Panc1 (cell line): ENCODE measurements around the gene MIPEP. TPM values are rescaled to one million over a fixed set of nuclear protein-coding genes. Genes with fewer than 3 reads are reported as not detected.

Source experiments
- ATAC-seq: fragments of 200-7000 bp; cut with Tn5 transposase; 2 replicates; pipeline ENCODE4 v1.9.1; 2020; ENCODE audit warnings: mild to moderate bottlenecking, moderate library complexity
- BruUV-seq: library from RNA; stranded (reverse); fragments of 400-500 nt; replicated peaks from 2 replicates; lab custom pipeline; 2021; lab: Mats Ljungman, UMichigan
- CTCF ChIA-PET: fragments of 300-600 bp; sonication (Branson Sonifier 250); formaldehyde crosslinking; loops from one replicate; lab custom pipeline; 2022; ENCODE audit warnings: antibody characterized with exemption; lab: Charles Lee
- POLR2A ChIA-PET: fragments of 300-600 bp; sonication (Branson Sonifier 250); formaldehyde crosslinking; loops from one replicate; lab custom pipeline; 2022; ENCODE audit warnings: antibody characterized with exemption; lab: Charles Lee
- DNase-seq: peaks from one replicate; pipeline ENCODE4 v3.0.0-alpha.2; 2010; ENCODE audit warnings: low read depth, low spot score
- H3K27ac ChIP-seq: 2 replicates; pipeline ENCODE4 v1.5.1; 2011; ENCODE audit warnings: mild to moderate bottlenecking, low read length, inconsistent platforms
- H3K27me3 ChIP-seq: fragments of 200-500 bp; sonication (Bioruptor generic); 2 replicates; pipeline ENCODE4 v1.6.0; 2014; ENCODE audit warnings: low read length, inconsistent platforms; ENCODE audit not compliant: control insufficient read depth, insufficient read depth
- H3K36me3 ChIP-seq: fragments of 200-500 bp; sonication (Bioruptor generic); 2 replicates; pipeline ENCODE4 v1.5.1; 2014; ENCODE audit warnings: inconsistent platforms, mild to moderate bottlenecking, low read length, moderate library complexity; ENCODE audit not compliant: control insufficient read depth, insufficient read depth
- H3K4me1 ChIP-seq: 2 replicates; pipeline ENCODE4 v1.5.1; 2011; ENCODE audit warnings: inconsistent platforms, mild to moderate bottlenecking, low read length, moderate library complexity; ENCODE audit not compliant: control insufficient read depth, insufficient read depth
- H3K4me3 ChIP-seq, 2 experiments: 2 replicates each; pipeline ENCODE4 v1.5.1; 2011 to 2012; ENCODE audit warnings: low read depth in 2 of 2, low read length in 2 of 2, mild to moderate bottlenecking in 2 of 2, inconsistent platforms in 1 of 2, moderate library complexity in 1 of 2
- H3K9me3 ChIP-seq: fragments of 200-500 bp; sonication (Bioruptor generic); 2 replicates; pipeline ENCODE4 v1.5.1; 2014; ENCODE audit warnings: low read depth, mild to moderate bottlenecking, inconsistent platforms, low read length, moderate library complexity; ENCODE audit not compliant: control insufficient read depth, insufficient read depth
- CTCF ChIP-seq: fragments of 450-650 bp; IDR thresholded peaks from 2 replicates; pipeline ENCODE4 v1.5.1; 2017; ENCODE audit warnings: mild to moderate bottlenecking
- POLR2AphosphoS5 ChIP-seq: IDR thresholded peaks from 2 replicates; pipeline ENCODE4 v1.6.1; 2012; ENCODE audit warnings: mild to moderate bottlenecking, low read depth, low read length, moderate library complexity
- REST ChIP-seq, 2 experiments: IDR thresholded peaks; 2 replicates each; pipeline ENCODE4 v1.6.1; 2011 to 2012; ENCODE audit warnings: low read depth in 2 of 2, control low read depth in 1 of 2, low read length in 1 of 2, mild to moderate bottlenecking in 1 of 2, moderate library complexity in 1 of 2; ENCODE audit not compliant: insufficient read depth in 1 of 2
- SIN3A ChIP-seq: IDR thresholded peaks from 2 replicates; pipeline ENCODE4 v1.6.1; 2012; ENCODE audit warnings: low read depth, mild to moderate bottlenecking, low read length, moderate library complexity, borderline replicate concordance; ENCODE audit not compliant: insufficient read depth
- TCF7L2 ChIP-seq: IDR thresholded peaks from 2 replicates; pipeline ENCODE4 v1.6.1; 2011; ENCODE audit warnings: mild to moderate bottlenecking, low read depth, low read length, inconsistent platforms
- in situ Hi-C: cut with HindIII; loops from 2 replicates; pipeline ENCODE4 v1.10.0; 2016; ENCODE audit warnings: low sequenced_read_pairs, low pct_unique_long_range_greater_than_20kb
- intact Hi-C: fragments of 100-400 bp; cut with micrococcal nuclease; formaldehyde crosslinking; loops from one replicate; pipeline ENCODE4 v1.10.0; 2022; ENCODE audit not compliant: unreplicated experiment
- total RNA-seq: library from RNA; stranded (reverse); gene quantifications from one replicate; pipeline ENCODE4 v1.2.1, GENCODE V29; 2021; ENCODE audit not compliant: unreplicated experiment

The MIPEP gene
- total RNA-seq, 1 experiment from 2014 or later = 13.8 TPM

- DNase-seq = no peak
- Histone ChIP-seq H3K27ac (no peak overlapping the region), H3K4me3 (no peak overlapping the region), H3K36me3 (no peaks in the 10 kb centered on the region), H3K9me3 (no peaks in the 10 kb centered on the region), H3K4me1 (no peaks in the 10 kb centered on the region), H3K27me3 (no peaks in the 10 kb centered on the region)
- POLR2A ChIA-PET = no interaction called here
- TF ChIP-seq REST (IDR thresholded peaks at IDR 0.05; ENCODE audit: insufficient read depth in 1 of 2, low read depth in 2 of 2, low read length in 1 of 2) (no peak), SIN3A (no peak), CTCF (no peak), TCF7L2 (no peak), POLR2AphosphoS5 (no peak)
- no peak for ATAC-seq
- in situ Hi-C loops (no loop called here), intact Hi-C loops (no loop called here)
- BruUV-seq = no TSS peak
- CTCF ChIA-PET = no interaction called here
Observed at GRCh38 chr13:23735329-23735728, 153.9 kb downstream of the MIPEP start.

- in situ Hi-C loops = no loop called here
- no peak overlapping the region for H3K4me3 ChIP-seq
- H3K4me1 ChIP-seq = no peaks in the 10 kb centered on the region
- ChIA-PET CTCF (no interaction called here), POLR2A (no interaction called here)
- intact Hi-C loops = no loop called here
- no peaks in the 10 kb centered on the region for H3K9me3 ChIP-seq
- BruUV-seq = no TSS peak
- no peak for ATAC-seq
- H3K27me3 ChIP-seq = no peaks in the 10 kb centered on the region
- DNase-seq = no peak
- H3K36me3 ChIP-seq = no peaks in the 10 kb centered on the region
- no peak overlapping the region for H3K27ac ChIP-seq
- TF ChIP-seq REST (IDR thresholded peaks at IDR 0.05; ENCODE audit: insufficient read depth in 1 of 2, low read depth in 2 of 2, low read length in 1 of 2) (no peak), CTCF (no peak), POLR2AphosphoS5 (no peak), TCF7L2 (no peak), SIN3A (no peak)
Observed at GRCh38 chr13:23731709-23732108, 157.5 kb downstream of the MIPEP start.
